HepG2 (cell line): ENCODE measurements around the gene CTXN1. TPM values are rescaled to one million over a fixed set of nuclear protein-coding genes. Genes with fewer than 3 reads are reported as not detected.

ENCODE experiments used
- JUNB ChIP-seq: sonication (generic); formaldehyde crosslinking; IDR thresholded peaks from 2 replicates; pipeline ENCODE4 v1.8.0; 2022; ENCODE audit warnings: missing genetic modification reagents, mild to moderate bottlenecking, borderline replicate concordance
- NFE2L2 ChIP-seq: fragments of 150-350 bp; IDR thresholded peaks from 2 replicates; pipeline ENCODE4 v1.6.1; 2014; ENCODE audit warnings: low read length
- NONO ChIP-seq, 2 experiments: fragments of 450-650 bp in 1 of 2; sonication (generic) in 1 of 2; formaldehyde crosslinking in 1 of 2; IDR thresholded peaks in 1 of 2; conservative IDR thresholded peaks in 1 of 2; 2 replicates each; pipeline versions ENCODE4 v1.6.1 to v1.8.0; 2017 to 2022; ENCODE audit warnings: mild to moderate bottlenecking in 1 of 2, missing genetic modification reagents in 1 of 2, moderate library complexity in 1 of 2
- POGZ ChIP-seq: sonication (generic); formaldehyde crosslinking; IDR thresholded peaks from 2 replicates; pipeline ENCODE4 v1.4.0; 2020; ENCODE audit warnings: mild to moderate bottlenecking, missing genetic modification reagents
- RNF2 ChIP-seq: fragments of 450-650 bp; conservative IDR thresholded peaks from 2 replicates; pipeline ENCODE4 v1.6.1; 2016; ENCODE audit warnings: low read depth
- STAT5B ChIP-seq: sonication (generic); formaldehyde crosslinking; IDR thresholded peaks from 2 replicates; pipeline ENCODE4 v1.4.0; 2020; ENCODE audit warnings: missing genetic modification reagents
- ZNF143 ChIP-seq: sonication (generic); formaldehyde crosslinking; IDR thresholded peaks from 2 replicates; pipeline ENCODE4 v1.4.0; 2020; ENCODE audit warnings: missing genetic modification reagents
- ZNF207 ChIP-seq: fragments of 450-650 bp; IDR thresholded peaks from 2 replicates; pipeline ENCODE4 v1.6.1; 2016; ENCODE audit warnings: antibody characterized with exemption, borderline replicate concordance
- ZNF225 ChIP-seq: sonication (generic); formaldehyde crosslinking; IDR thresholded peaks from 2 replicates; pipeline ENCODE4 v1.4.0; 2020; ENCODE audit warnings: mild to moderate bottlenecking, missing genetic modification reagents
- ZNF496 ChIP-seq: sonication (generic); formaldehyde crosslinking; IDR thresholded peaks from 2 replicates; pipeline ENCODE4 v1.8.1; 2023; ENCODE audit warnings: mild to moderate bottlenecking, moderate library complexity, missing genetic modification reagents; ENCODE audit not compliant: insufficient replicate concordance
- ZSCAN21 ChIP-seq: sonication (generic); formaldehyde crosslinking; IDR thresholded peaks from 2 replicates; pipeline ENCODE4 v1.8.0; 2022; ENCODE audit warnings: mild to moderate bottlenecking, missing genetic modification reagents, moderate library complexity, borderline replicate concordance
- polyA plus RNA-seq, 8 experiments: library from polyadenylated mRNA; depleted of rRNA in 3 of 8; stranded (reverse) in 7 of 8; unstranded in 1 of 8; fragments of >200 nt; fragmentation: Illumina TruSeq in 4 of 8; extraction: Trizol in 4 of 8; gene quantifications; 2 replicates each; pipeline versions ENCODE4 v1.2.1 to v1.2.3, GENCODE V29; 2011 to 2016; ENCODE audit warnings: low read depth in 4 of 8, missing spikeins in 1 of 8, mixed read lengths in 1 of 8; ENCODE audit not compliant: insufficient read depth in 1 of 8
- total RNA-seq, 5 experiments: library from RNA; depleted of rRNA; stranded (reverse); fragments of >200 nt; fragmentation: Illumina TruSeq; extraction: Trizol; gene quantifications; 2 replicates each; pipeline ENCODE4 v1.2.3, GENCODE V29; 2016; ENCODE audit warnings: low read depth in 1 of 5
- TF ChIP-seq, protein P1 (sequence below), 2 experiments: fragments of 450-650 bp in 1 of 2; sonication (generic) in 1 of 2; formaldehyde crosslinking in 1 of 2; IDR thresholded peaks; 2 replicates each; pipeline versions ENCODE4 v1.6.1 to v1.8.0; 2016 to 2022; ENCODE audit warnings: antibody characterized with exemption in 1 of 2, mild to moderate bottlenecking in 1 of 2, missing genetic modification reagents in 1 of 2
- TF ChIP-seq, protein P2 (sequence below): sonication (generic); formaldehyde crosslinking; conservative IDR thresholded peaks from 2 replicates; pipeline ENCODE4 v1.4.0; 2020; ENCODE audit warnings: missing genetic modification reagents
- TF ChIP-seq, protein P3 (sequence below): sonication (generic); formaldehyde crosslinking; IDR thresholded peaks from 2 replicates; pipeline ENCODE4 v1.4.0; 2020; ENCODE audit warnings: missing genetic modification reagents
- TF ChIP-seq, protein P4 (sequence below): sonication (generic); formaldehyde crosslinking; IDR thresholded peaks from 2 replicates; pipeline ENCODE4 v1.5.1; 2020; ENCODE audit warnings: mild to moderate bottlenecking, missing genetic modification reagents, borderline replicate concordance

The CTXN1 gene
- total and polyA plus RNA-seq, 2 of the 13 experiments (the other 11 are each of a cell fraction or from before 2014, with no cell fraction given) = 0.11 TPM; not detected in 1

DNA sequence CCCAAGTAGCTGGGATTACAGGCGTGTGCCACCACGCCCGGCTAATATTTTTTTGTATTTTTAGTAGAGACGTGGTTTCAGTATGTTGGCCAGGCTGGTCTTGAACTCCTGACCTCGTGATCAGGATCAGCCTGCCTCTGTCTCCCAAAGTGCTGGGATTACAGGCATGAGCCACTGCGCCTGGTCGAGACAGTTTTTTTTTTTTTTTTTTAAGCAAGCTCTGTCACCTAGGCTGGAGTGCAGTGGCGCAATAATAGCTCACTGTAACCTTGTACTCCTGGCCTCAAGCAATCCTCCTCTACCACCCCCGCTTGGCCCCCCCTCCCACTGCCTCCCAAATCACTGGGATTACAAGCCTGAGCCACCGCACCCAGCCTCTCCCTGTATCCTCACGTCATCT, 28.6 kb downstream of the CTXN1 start (continued):
- TF ChIP-seq, protein P1, sequence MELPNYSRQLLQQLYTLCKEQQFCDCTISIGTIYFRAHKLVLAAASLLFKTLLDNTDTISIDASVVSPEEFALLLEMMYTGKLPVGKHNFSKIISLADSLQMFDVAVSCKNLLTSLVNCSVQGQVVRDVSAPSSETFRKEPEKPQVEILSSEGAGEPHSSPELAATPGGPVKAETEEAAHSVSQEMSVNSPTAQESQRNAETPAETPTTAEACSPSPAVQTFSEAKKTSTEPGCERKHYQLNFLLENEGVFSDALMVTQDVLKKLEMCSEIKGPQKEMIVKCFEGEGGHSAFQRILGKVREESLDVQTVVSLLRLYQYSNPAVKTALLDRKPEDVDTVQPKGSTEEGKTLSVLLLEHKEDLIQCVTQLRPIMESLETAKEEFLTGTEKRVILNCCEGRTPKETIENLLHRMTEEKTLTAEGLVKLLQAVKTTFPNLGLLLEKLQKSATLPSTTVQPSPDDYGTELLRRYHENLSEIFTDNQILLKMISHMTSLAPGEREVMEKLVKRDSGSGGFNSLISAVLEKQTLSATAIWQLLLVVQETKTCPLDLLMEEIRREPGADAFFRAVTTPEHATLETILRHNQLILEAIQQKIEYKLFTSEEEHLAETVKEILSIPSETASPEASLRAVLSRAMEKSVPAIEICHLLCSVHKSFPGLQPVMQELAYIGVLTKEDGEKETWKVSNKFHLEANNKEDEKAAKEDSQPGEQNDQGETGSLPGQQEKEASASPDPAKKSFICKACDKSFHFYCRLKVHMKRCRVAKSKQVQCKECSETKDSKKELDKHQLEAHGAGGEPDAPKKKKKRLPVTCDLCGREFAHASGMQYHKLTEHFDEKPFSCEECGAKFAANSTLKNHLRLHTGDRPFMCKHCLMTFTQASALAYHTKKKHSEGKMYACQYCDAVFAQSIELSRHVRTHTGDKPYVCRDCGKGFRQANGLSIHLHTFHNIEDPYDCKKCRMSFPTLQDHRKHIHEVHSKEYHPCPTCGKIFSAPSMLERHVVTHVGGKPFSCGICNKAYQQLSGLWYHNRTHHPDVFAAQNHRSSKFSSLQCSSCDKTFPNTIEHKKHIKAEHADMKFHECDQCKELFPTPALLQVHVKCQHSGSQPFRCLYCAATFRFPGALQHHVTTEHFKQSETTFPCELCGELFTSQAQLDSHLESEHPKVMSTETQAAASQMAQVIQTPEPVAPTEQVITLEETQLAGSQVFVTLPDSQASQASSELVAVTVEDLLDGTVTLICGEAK (IDR thresholded peaks at IDR 0.05) = no peak
- TF ChIP-seq, protein P1 (CRISPR knock-in tag; IDR thresholded peaks at IDR 0.05) = no peak
- TF ChIP-seq ZNF207 (no peak), ZNF225 (no peak), NONO (IDR thresholded peaks at IDR 0.05) (no peak), NONO (CRISPR knock-in tag; conservative IDR thresholded peaks at IDR 0.05) (0 out of 2 replicates have a peak, but pooled peaks have one; percentile 20), ZNF143 (no peak), STAT5B (CRISPR knock-in tag) (no peak), ZNF496 (CRISPR knock-in tag) (no peak), RNF2 (no peak), JUNB (CRISPR knock-in tag) (no peak), ZSCAN21 (CRISPR knock-in tag) (no peak), NFE2L2 (no peak), POGZ (CRISPR knock-in tag) (0 out of 2 replicates have a peak, but pooled peaks have one; percentile 30)
- TF ChIP-seq, protein P2, sequence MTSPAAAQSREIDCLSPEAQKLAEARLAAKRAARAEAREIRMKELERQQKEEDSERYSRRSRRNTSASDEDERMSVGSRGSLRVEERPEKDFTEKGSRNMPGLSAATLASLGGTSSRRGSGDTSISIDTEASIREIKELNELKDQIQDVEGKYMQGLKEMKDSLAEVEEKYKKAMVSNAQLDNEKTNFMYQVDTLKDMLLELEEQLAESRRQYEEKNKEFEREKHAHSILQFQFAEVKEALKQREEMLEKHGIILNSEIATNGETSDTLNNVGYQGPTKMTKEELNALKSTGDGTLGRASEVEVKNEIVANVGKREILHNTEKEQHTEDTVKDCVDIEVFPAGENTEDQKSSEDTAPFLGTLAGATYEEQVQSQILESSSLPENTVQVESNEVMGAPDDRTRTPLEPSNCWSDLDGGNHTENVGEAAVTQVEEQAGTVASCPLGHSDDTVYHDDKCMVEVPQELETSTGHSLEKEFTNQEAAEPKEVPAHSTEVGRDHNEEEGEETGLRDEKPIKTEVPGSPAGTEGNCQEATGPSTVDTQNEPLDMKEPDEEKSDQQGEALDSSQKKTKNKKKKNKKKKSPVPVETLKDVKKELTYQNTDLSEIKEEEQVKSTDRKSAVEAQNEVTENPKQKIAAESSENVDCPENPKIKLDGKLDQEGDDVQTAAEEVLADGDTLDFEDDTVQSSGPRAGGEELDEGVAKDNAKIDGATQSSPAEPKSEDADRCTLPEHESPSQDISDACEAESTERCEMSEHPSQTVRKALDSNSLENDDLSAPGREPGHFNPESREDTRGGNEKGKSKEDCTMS (CRISPR knock-in tag) = no peak
- TF ChIP-seq, protein P3, sequence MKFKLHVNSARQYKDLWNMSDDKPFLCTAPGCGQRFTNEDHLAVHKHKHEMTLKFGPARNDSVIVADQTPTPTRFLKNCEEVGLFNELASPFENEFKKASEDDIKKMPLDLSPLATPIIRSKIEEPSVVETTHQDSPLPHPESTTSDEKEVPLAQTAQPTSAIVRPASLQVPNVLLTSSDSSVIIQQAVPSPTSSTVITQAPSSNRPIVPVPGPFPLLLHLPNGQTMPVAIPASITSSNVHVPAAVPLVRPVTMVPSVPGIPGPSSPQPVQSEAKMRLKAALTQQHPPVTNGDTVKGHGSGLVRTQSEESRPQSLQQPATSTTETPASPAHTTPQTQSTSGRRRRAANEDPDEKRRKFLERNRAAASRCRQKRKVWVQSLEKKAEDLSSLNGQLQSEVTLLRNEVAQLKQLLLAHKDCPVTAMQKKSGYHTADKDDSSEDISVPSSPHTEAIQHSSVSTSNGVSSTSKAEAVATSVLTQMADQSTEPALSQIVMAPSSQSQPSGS (CRISPR knock-in tag) = peak; percentile 33; the same call in 1 of the 2 replicates
- TF ChIP-seq, protein P4, sequence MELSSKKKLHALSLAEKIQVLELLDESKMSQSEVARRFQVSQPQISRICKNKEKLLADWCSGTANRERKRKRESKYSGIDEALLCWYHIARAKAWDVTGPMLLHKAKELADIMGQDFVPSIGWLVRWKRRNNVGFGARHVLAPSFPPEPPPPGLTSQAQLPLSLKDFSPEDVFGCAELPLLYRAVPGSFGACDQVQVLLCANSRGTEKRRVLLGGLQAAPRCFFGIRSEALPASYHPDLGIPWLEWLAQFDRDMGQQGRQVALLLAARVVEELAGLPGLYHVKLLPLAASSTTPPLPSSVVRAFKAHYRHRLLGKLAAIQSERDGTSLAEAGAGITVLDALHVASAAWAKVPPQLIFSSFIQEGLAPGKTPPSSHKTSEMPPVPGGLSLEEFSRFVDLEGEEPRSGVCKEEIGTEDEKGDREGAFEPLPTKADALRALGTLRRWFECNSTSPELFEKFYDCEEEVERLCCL = no peak
